Ovary (tissue), 9 donors: Measurements from ENCODE around the gene PTPN7. TPM values are rescaled to one million over a fixed set of nuclear protein-coding genes. Genes with fewer than 3 reads are reported as not detected.
"Not testable (repeated sequence)": the region's sequence is repeated elsewhere in the genome, so short reads cannot be mapped to it uniquely, and the experiment has no call there.

ENCODE experiments used
- DNase-seq, 5 donors: peaks; one replicate each; pipeline ENCODE4 v3.0.0-alpha.2; 2019 to 2020
- H3K27ac ChIP-seq, 2 donors: fragments of 200-600 bp; one replicate each; pipeline versions ENCODE4 v1.5.1 to v1.8.0; 2019 to 2022
- H3K27me3 ChIP-seq: fragments of 200-600 bp; one replicate; pipeline ENCODE4 v1.8.0; 2022
- H3K36me3 ChIP-seq: fragments of 200-600 bp; sonication (generic); one replicate; pipeline ENCODE4 v1.5.1; 2019
- H3K4me1 ChIP-seq: one replicate; pipeline ENCODE4 v1.8.1; 2013; ENCODE audit warnings: mild to moderate bottlenecking, moderate library complexity; ENCODE audit not compliant: insufficient read depth
- H3K4me3 ChIP-seq: fragments of 200-600 bp; sonication (generic); one replicate; pipeline ENCODE4 v1.5.1; 2017
- H3K9me3 ChIP-seq, 2 donors: fragments of 200-600 bp in 1 of 2; sonication (generic) in 1 of 2; one replicate each; pipeline versions ENCODE4 v1.5.1 to v1.8.1; 2013 to 2019; ENCODE audit warnings: mild to moderate bottlenecking in 1 of 2, moderate library complexity in 1 of 2
- CTCF ChIP-seq, 3 donors: fragments of 450-650 bp in 2 of 3; fragments of 200-600 bp in 1 of 3; IDR thresholded peaks; one replicate each; pipeline versions ENCODE4 v1.5.1 to v1.8.0; 2016 to 2022; ENCODE audit warnings: antibody characterized with exemption in 3 of 3, mild to moderate bottlenecking in 1 of 3
- EP300 ChIP-seq: sonication (generic); formaldehyde crosslinking; IDR thresholded peaks from one replicate; pipeline ENCODE4 v1.6.1; 2017; ENCODE audit warnings: antibody characterized with exemption
- POLR2A ChIP-seq: fragments of 450-650 bp; IDR thresholded peaks from one replicate; pipeline ENCODE4 v1.6.1; 2017; ENCODE audit warnings: antibody characterized with exemption, mild to moderate bottlenecking, moderate library complexity
- WGBS, 3 donors: extraction: QIAGEN DNeasy Blood & Tissue Kit in 1 of 3; methylation state at CpG; one replicate each; pipeline versions ENCODE4 v1.1.5 to v1.1.7; 2013 to 2017; 5-methylcytosine and 5-hydroxymethylcytosine counted together
- intact Hi-C, 4 donors: fragments of 100-400 bp; cut with DNase I; formaldehyde crosslinking; loops; one replicate each; pipeline versions ENCODE4 v1.11.0 to v1.15.1; 2022 to 2023
- polyA plus RNA-seq, 2 donors: library from polyadenylated mRNA; stranded (reverse); fragments of 200-250 nt in 1 of 2; fragments of 350-450 nt in 1 of 2; fragmentation: Illumina TruSeq in 1 of 2; extraction: RNeasy Lipid Tissue Mini Kit (QIAGEN cat#74804) in 1 of 2; gene quantifications; one replicate each; pipeline ENCODE4 v1.2.3, GENCODE V29; 2013 to 2014
- total RNA-seq, 7 donors: library from RNA; depleted of rRNA in 2 of 7; stranded (reverse); fragments of >200 nt in 2 of 7; fragmentation: NEBNext Ultra II Directional in 3 of 7; extraction: Animal tissue kit (Norgen Biotek cat#: 25700) in 3 of 7; gene quantifications; one replicate each; pipeline versions ENCODE4 v1.1.0 to v1.2.4, GENCODE V29; 2016 to 2023
- donor health status: DM: no; HTN: no; CAD: no; lungs with moderate emphysema.
- donor health status: DM: no; HTN: no; CAD: no.
- donor health status: Bipolar disorder and iron deficiency.
- donor health status: DM: yes; HTN: yes; CAD: no.
- donor health status: DM: no; HTN: no; CAD: no.
- donor health status: DM: yes; HTN: yes; CAD: no.

Gene PTPN7
- total and polyA plus RNA-seq, 9 donors, result 0.58 to 15.4 (median 1.7) TPM

DNA sequence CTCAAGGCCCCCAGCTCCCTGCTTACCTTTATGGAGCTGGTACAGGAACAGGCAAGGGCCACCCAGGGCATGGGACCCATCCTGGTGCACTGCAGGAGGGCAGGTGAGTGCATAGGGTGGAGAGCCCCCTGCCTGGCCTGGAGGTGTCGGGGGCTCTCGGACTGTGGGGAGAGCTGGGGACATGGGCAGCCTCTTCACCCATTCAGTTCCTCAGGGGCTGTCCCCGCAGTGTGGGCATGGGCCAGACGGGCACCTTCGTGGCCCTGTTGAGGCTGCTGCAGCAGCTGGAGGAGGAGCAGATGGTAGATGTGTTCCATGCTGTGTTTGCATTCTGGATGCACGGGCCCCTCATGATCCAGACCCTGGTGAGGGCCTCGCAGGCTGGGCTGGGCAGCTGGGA lies 25.9 kb upstream of the PTPN7 start:
- WGBS, 3 donors, result 72 to 84% (median 78%) methylated on average over 7 of the region's 7 CpGs
- intact Hi-C loops, result loop anchor here (5.0 to 10.0 kb wide), 4 partner anchors 121 to 531 kb away; partner anchors contain the start of gene SYT2 (in 1 of the 4)
- Histone ChIP-seq H3K9me3 (no peaks in the 10 kb centered on the region), H3K4me1 (no peaks in the 10 kb centered on the region), H3K27ac (no peak overlapping the region), H3K36me3 (no peaks in the 10 kb centered on the region), H3K4me3 (no peak overlapping the region), H3K27me3 (no peaks in the 10 kb centered on the region)
- TF ChIP-seq POLR2A (no peak), EP300 (no peak), CTCF (IDR thresholded peaks at IDR 0.05) (no peak)
- DNase-seq, result no peak

GRCh38 chr1:202184750-202185460 lies 24.5 kb upstream of the PTPN7 start:
- TF ChIP-seq EP300 (no peak), CTCF (IDR thresholded peaks at IDR 0.05) (peak in 2 of 3 donors; percentile 44 to 48)
- intact Hi-C loops, result loop anchor here (5.0 to 10.0 kb wide), 4 partner anchors 122 to 532 kb away; partner anchors contain the start of gene SYT2 (in 1 of the 4)
- H3K36me3 ChIP-seq, result no peaks in the 10 kb centered on the region
- no peak overlapping the region for H3K27ac ChIP-seq
- no peaks in the 10 kb centered on the region for H3K4me1 ChIP-seq
- H3K27me3 ChIP-seq, result no peaks in the 10 kb centered on the region
- no peaks in the 10 kb centered on the region for H3K9me3 ChIP-seq
- H3K4me3 ChIP-seq, result no peak overlapping the region
- 10 to 15% (median 10%) methylated on average over 14 to 19 of the region's 19 CpGs for WGBS, 3 donors
- peak; percentile 70 to 88 (median 80) for DNase-seq

DNA sequence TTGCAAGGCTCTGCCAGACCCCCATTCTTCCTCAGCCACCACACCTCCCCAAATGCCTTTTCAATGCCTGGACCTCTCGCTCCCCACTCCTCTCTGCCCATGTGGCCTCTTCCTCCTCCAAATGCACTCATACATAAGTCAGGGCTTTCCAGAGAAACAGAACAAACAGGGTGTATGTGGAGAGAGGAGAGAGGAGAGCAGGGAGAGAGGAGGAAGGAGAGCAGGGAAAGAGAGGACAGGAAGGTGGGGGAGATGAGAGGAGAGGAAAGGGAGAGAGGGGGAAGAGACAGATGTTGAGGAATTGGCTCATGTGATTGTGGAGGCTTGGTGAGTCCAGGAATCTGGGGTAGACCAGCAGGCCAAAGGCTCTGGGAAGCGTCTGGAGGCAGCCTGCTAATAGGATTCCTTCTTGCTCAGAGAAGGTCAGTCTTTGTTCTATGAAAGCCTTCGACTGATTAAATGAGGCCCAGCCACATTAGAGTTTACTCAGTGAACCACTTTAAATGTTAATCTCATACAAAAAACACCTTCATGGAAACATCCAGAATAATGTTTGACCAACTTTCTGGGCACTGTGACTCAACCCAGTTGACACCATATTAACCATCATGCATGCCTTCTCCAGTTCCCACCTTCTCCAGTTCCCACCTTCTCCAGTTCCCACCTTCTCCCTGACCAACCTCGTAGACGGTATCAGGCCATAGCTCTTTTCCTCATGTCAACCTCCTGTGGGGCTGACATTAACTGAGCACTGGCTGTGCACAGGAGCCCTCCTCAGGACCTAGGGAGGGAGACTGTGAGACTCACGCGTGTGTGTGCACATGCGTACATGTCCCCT lies 21.9 kb upstream of the PTPN7 start:
- H3K27me3 ChIP-seq, result no peaks in the 10 kb centered on the region
- no peaks in the 10 kb centered on the region for H3K9me3 ChIP-seq
- no peaks in the 10 kb centered on the region for H3K36me3 ChIP-seq
- no peak overlapping the region for H3K27ac ChIP-seq
- no peak for DNase-seq
- intact Hi-C loops, result loop anchor here in 2 of 4 donors (10.0 kb wide), 2 partner anchors 133 to 533 kb away; partner anchors contain the start of gene SYT2 (in 1 of the 2)
- 86 to 87% (median 86%) methylated on average over 8 of the region's 8 CpGs for WGBS, 3 donors
- no peak for TF ChIP-seq CTCF (IDR thresholded peaks at IDR 0.05)
- no peak for TF ChIP-seq POLR2A
- no peak for TF ChIP-seq EP300
- H3K4me3 ChIP-seq, result no peak overlapping the region
- no peaks in the 10 kb centered on the region for H3K4me1 ChIP-seq

GRCh38 chr1:202181586-202181985 lies 21.2 kb upstream of the PTPN7 start:
- H3K36me3 ChIP-seq, result no peaks in the 10 kb centered on the region
- 70 to 85% (median 73%) methylated on average over 7 of the region's 7 CpGs for WGBS, 3 donors
- H3K4me3 ChIP-seq, result no peak overlapping the region
- no peak for DNase-seq
- H3K27me3 ChIP-seq, result no peaks in the 10 kb centered on the region
- no peak overlapping the region for H3K27ac ChIP-seq
- intact Hi-C loops, result loop anchor here in 2 of 4 donors (10.0 kb wide), 2 partner anchors 133 to 533 kb away; partner anchors contain the start of gene SYT2 (in 1 of the 2)
- H3K9me3 ChIP-seq, result no peaks in the 10 kb centered on the region
- no peak for TF ChIP-seq POLR2A
- no peak for TF ChIP-seq EP300
- no peak for TF ChIP-seq CTCF (IDR thresholded peaks at IDR 0.05)
- no peaks in the 10 kb centered on the region for H3K4me1 ChIP-seq

- not testable (repeated sequence) for H3K9me3 ChIP-seq, H3K4me3 ChIP-seq, H3K27ac ChIP-seq, DNase-seq, H3K4me1 ChIP-seq, H3K36me3 ChIP-seq, H3K27me3 ChIP-seq
- intact Hi-C loops, result loop anchor here in 2 of 4 donors (10.0 kb wide), 2 partner anchors 134 to 534 kb away; partner anchors contain the start of gene SYT2 (in 1 of the 2)
- 44 to 53% (median 46%) methylated on average over 2 of the region's 2 CpGs for WGBS, 3 donors
These were observed 20.3 kb upstream of the PTPN7 start for GRCh38 chr1:202180751-202181139.
